ENCODE results near the gene DENND1C. TPM values are rescaled to one million over a fixed set of nuclear protein-coding genes. Genes with fewer than 3 reads are reported as not detected.

DENND1C gene
- total and polyA plus RNA-seq, 9 of the 15 experiments (the other 6 are each of a cell fraction or from before 2014, with no cell fraction given), result 0.03 to 1.2 (median 0.32) TPM; not detected in 1

GRCh38 chr19:6519289-6519688, 37.7 kb upstream of the DENND1C start:
- Histone ChIP-seq H3K9ac (ENCODE audit: insufficient read depth in 1 of 2, low read depth in 2 of 2, low read length in 2 of 2) (no peak overlapping the region), H3K9me1 (ENCODE audit: control insufficient read depth, insufficient read depth, low read length) (no peaks in the 10 kb centered on the region), H3K4me3 (no peak overlapping the region), H2AFZ (ENCODE audit: low read depth, low read length) (no peak overlapping the region), H3K79me2 (ENCODE audit: control insufficient read depth, insufficient read depth, low read length) (no peaks in the 10 kb centered on the region), H3K36me3 (ENCODE audit: control insufficient read depth, insufficient read depth, low read length) (no peaks in the 10 kb centered on the region), H3K4me2 (ENCODE audit: insufficient read depth, low read length) (no peak overlapping the region), H3K4me1 (replicated peaks in 1 of 2; ENCODE audit: control insufficient read depth in 2 of 2, insufficient read depth in 2 of 2, low read length in 2 of 2) (peaks cover 16 to 40% of the 10 kb centered on the region in 2 experiments), H3K27ac (ENCODE audit: extremely low read depth, low read depth, low read length) (no peak overlapping the region), H3K27me3 (ENCODE audit: control insufficient read depth in 2 of 2, insufficient read depth in 2 of 2, low read length in 2 of 2) (no peaks in the 10 kb centered on the region), H4K20me1 (replicated peaks; ENCODE audit: control insufficient read depth, insufficient read depth, low read length) (no peaks in the 10 kb centered on the region; the same call in 1 of the 2 replicates), H3K9me3 (replicated peaks; ENCODE audit: control insufficient read depth, insufficient read depth, low read depth, low read length) (no peaks in the 10 kb centered on the region)
- intact Hi-C loops (cut with micrococcal nuclease) (loop anchor here (5.0 to 10.0 kb wide), 3 partner anchors 83 to 394 kb away; partner anchors contain the start of genes GPR108 and TRIP10), in situ Hi-C loops (cut with MboI) (no loop called here)
- no TSS peak for BruUV-seq (replicated peaks)
- no peak for ATAC-seq
- FAIRE-seq, result no peak
- CTCF ChIA-PET (ENCODE audit: low intra/inter-chr PET ratio), result no interaction called here
- TF ChIP-seq ATF3 (IDR thresholded peaks at IDR 0.05), result peak; percentile 60
- no peak for TF ChIP-seq ATF3 (CRISPR knock-in tag; conservative IDR thresholded peaks at IDR 0.05)
- TF ChIP-seq CHD7 (IDR thresholded peaks at IDR 0.05; ENCODE audit: low read depth, low read length), result no peak
- TF ChIP-seq DPF2 (IDR thresholded peaks at IDR 0.05), result 0 out of 2 replicates have a peak, but pooled peaks have one; percentile 21
- TF ChIP-seq FOSL1 (tag; conservative IDR thresholded peaks at IDR 0.05), result peak; percentile 78
- DNase-seq (ENCODE audit: extremely low read depth in 1 of 4, low spot score in 3 of 4), result no peak
- POLR2A ChIA-PET, result interaction anchor here (1.2 kb wide), 1 partner anchor 11 kb away, joined by 11 read pairs; the partner anchor contains the start of gene TNFSF9
- 9% methylated on average over 2 of the region's 2 CpGs for WGBS (ENCODE audit: insufficient coverage, low coverage, missing lambda C conversion rate)

Measured in K562 (cell line).